Epithelial cell of proximal tubule (primary cell): ENCODE measurements around the gene SLC6A15. TPM values are rescaled to one million over a fixed set of nuclear protein-coding genes. Genes with fewer than 3 reads are reported as not detected.

Experiments used
- DNase-seq: peaks from one replicate; pipeline ENCODE4 v3.0.0-alpha.2; 2011; ENCODE audit warnings: low read depth
- H3K4me3 ChIP-seq: 2 replicates; pipeline ENCODE4 v1.5.1; 2011; ENCODE audit warnings: low read depth, mild to moderate bottlenecking, low read length
- CTCF ChIP-seq: conservative IDR thresholded peaks from 2 replicates; pipeline ENCODE4 v1.5.1; 2012; ENCODE audit warnings: low read depth, mild to moderate bottlenecking, low read length
- total RNA-seq: library from RNA; depleted of rRNA; stranded (reverse); fragments of >200 nt; gene quantifications from 2 replicates; pipeline ENCODE4 v1.2.3, GENCODE V29; 2015

Gene SLC6A15
- total RNA-seq, 1 donor from 2014 or later: 1.4 TPM

GRCh38 chr12:84856156-84856900 is 56.3 kb downstream of the SLC6A15 start:
- no peak for TF ChIP-seq CTCF
- DNase-seq: peak; percentile 9
- no peak overlapping the region for H3K4me3 ChIP-seq

- no peak overlapping the region for H3K4me3 ChIP-seq
- TF ChIP-seq CTCF: no peak
- no peak for DNase-seq
Measured at GRCh38 chr12:84843593-84844144, 68.9 kb downstream of the SLC6A15 start.

GRCh38 chr12:84842406-84843013 is 70.1 kb downstream of the SLC6A15 start:
- peak; percentile 72 for TF ChIP-seq CTCF
- peak; percentile 9 for DNase-seq
- no peak overlapping the region for H3K4me3 ChIP-seq

- DNase-seq: no peak
- no peak for TF ChIP-seq CTCF
- H3K4me3 ChIP-seq: no peak overlapping the region
Measured at GRCh38 chr12:84841591-84841990, 71.0 kb downstream of the SLC6A15 start.

- no peak overlapping the region for H3K4me3 ChIP-seq
- no peak for TF ChIP-seq CTCF
- no peak for DNase-seq
Measured at GRCh38 chr12:84840356-84840755, 72.2 kb downstream of the SLC6A15 start.

- no peak for TF ChIP-seq CTCF
- DNase-seq: no peak
- no peak overlapping the region for H3K4me3 ChIP-seq
Measured at GRCh38 chr12:84826925-84827324, 85.7 kb downstream of the SLC6A15 start.
